ENCODE measurements around the gene ITPK1.
"Not testable (repeated sequence)": the region's sequence is repeated elsewhere in the genome, so short reads cannot be mapped to it uniquely, and the experiment has no call there.

The ITPK1 gene

DNA sequence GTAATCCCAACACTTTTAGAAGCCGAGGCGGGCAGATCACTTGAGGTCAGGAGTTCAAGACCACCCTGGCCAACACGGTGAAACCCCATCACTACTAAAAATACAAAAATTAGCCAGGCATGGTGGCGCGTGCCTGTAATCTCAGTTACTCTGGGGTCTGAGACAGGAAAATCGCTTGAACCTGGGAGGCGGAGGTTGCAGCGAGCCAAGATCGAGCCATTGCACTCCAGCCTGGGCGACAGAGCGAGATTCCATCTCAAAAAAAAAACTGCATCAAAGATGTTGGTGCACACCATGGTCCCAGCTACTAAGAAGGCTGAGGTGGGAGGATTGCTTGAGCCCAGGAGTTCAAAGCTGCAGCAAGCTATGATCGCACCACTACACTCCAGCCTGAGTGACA, 53.7 kb downstream of the ITPK1 start:
- not testable (repeated sequence) for DNase-seq (ENCODE audit: low read depth in 1 of 2, low spot score in 1 of 2)

DNA sequence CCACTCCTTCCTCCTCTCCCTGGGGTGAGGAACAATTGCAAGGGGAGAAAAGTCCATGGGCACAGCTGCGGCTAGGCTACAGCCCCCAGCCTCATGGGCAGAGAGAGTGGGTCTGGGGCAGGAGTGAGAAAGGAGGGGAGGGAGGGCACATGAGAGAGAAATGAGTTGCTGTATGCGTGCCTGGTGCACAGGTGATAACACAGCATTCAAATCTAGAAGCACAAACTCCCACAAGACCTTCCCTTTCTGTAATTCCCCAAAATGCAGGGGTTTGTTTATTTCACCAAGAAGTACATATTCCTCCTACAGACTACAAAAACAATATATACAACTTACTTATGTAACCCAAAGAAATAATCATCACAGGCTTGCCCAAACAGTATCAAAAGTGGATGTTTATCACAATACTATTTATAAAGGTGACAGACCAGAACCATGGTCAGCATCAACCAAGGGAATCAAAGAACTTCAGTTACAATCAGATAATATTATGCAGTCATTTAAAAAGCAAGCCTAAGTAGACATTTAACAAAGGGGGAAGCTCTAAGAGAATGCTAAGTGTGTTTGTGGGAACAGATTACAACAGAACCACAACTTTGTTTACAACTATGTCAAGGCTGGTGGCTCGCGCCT, 54.2 kb downstream of the ITPK1 start:
- DNase-seq (ENCODE audit: low read depth in 1 of 2, low spot score in 1 of 2), result no peak

DNA sequence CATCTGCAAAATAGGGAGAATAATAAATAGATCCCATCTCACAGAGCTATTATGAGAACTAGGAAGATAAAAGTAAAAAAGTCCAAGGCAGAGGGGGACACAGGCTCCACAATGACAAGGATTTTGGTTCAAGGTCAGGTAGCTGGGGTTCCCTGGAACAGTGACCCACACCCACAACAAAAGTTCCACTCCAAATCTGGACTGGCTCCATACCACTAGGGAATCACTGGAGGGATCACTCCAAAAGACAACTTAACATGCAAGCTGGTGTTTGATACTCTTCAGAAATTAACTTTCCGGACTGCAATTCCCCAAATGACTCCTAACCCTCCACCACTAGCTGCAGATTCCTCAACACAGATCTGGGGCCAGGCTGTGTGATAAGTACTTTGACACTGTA, 54.9 kb downstream of the ITPK1 start:
- DNase-seq (ENCODE audit: low read depth in 1 of 2, low spot score in 1 of 2), result no peak

DNA sequence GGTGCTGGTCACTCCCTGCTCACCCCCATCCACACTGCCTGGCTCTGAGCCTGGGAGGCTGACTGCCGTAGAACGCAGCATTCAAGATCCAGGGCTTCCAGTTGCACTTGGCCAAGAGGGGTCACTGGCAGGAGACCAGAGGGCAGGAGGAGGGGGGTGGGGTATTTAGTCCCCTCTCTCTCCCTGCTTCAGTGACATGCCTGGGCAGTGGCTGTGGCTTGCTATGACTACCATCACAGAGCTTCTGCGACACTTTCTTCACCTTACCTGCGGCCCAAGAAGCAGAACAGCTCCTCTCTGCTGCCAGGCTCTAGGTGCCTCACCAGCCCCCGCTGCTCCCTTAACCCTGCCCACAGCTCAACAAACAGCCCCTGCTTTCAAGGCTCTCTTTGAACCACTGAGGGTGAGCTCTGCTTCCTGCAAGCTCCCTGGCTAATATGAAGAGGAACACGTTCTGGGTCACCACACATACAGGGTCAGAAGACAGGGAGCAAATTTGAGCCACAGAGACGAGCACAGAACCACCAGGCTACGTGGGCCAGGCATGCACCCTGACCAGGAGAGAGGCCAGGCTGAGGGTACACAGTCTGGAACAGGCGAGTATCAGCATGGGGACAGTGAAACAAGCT, 55.7 kb downstream of the ITPK1 start:
- DNase-seq (ENCODE audit: low read depth in 1 of 2, low spot score in 1 of 2), result no peak

DNA sequence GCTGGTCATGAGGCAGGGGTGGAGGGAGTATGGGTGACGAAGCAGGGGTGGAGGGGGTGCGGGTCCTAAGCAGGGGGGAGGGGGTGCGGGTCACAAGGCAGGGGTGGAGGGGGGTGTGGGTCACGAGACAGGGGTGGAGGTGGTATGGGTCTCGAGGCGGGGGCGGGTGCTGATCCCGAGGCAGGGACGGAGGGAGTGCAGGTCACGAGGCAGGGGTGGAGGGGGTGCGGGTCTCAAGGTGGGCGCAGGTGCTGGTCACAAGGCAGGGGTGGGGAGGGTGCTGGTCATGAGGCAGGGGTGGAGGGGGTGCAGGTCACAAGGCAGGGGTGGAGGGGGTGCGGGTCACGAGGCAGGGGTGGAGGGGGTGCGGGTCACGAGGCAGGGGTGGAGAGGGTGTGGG, 56.5 kb downstream of the ITPK1 start:
- DNase-seq (ENCODE audit: low read depth in 1 of 2, low spot score in 1 of 2), result no peak

DNA sequence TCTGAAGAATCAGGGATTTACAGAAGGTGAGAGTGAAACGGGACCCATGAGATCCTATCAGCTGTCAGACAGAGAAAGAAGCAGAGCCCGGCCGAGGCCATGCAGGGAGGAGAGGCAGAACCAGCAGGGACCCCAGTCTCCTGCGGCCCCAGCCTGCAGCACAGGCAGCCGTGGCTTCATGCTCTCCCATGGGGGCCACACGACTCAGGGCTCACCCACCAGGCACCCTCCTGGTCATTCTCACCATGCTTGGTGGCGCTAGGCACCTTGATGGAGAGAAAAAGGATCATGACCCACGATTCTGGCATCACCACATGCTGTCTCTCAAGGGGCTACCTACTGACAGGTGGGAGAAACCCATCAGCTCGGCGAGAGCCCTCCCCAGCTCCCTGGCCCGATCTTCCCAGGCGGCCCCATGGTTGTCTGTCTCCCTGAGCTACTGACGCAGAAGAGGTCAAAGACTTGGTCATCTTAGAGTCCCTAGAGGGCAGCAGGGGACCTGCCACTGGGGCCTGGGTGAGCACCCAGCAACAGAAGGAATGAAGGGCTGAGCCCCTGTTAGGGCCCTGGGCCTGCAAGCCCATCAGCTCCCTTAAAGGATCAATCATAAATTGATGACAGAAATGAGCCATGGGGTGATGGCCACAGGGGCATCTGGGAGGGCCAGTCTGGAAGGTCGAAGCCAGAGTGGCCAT, 58.0 kb downstream of the ITPK1 start:
- DNase-seq (ENCODE audit: low read depth in 1 of 2, low spot score in 1 of 2), result no peak

DNA sequence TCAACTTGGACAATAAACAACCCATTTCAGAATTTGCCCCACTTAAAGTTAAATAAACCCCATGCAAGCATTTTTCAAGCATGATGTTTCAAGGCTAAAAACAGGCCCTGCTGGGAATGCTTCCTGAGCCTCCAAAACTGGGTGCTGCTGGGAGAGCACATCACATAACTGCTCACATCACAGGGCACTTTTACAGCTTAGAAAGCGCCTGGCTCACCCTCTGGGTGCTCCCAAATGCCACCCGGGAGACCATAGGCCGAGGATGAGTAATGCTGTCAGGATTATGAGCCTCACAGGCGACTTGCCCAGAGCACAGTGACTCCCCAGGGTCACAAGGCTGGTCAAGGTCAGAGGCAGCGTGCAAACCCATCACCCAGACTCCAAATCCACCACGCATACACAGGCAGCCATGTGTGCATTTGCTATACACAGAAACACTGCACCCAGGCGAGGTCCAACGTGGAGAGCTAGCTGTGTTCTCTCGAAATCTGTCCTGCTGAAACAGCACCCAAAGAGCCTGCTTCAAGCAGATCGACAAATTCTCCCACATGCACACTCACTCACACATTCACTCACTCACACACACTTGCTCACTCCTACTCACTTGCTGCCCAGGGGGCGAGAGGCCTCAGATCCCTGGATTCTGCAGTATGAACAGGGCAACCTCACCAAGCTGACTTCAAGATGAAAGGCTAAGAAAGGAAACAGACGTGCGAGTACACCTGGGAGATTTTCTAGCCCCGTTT, 58.7 kb downstream of the ITPK1 start:
- DNase-seq (ENCODE audit: low read depth in 1 of 2, low spot score in 1 of 2), result no peak

DNA sequence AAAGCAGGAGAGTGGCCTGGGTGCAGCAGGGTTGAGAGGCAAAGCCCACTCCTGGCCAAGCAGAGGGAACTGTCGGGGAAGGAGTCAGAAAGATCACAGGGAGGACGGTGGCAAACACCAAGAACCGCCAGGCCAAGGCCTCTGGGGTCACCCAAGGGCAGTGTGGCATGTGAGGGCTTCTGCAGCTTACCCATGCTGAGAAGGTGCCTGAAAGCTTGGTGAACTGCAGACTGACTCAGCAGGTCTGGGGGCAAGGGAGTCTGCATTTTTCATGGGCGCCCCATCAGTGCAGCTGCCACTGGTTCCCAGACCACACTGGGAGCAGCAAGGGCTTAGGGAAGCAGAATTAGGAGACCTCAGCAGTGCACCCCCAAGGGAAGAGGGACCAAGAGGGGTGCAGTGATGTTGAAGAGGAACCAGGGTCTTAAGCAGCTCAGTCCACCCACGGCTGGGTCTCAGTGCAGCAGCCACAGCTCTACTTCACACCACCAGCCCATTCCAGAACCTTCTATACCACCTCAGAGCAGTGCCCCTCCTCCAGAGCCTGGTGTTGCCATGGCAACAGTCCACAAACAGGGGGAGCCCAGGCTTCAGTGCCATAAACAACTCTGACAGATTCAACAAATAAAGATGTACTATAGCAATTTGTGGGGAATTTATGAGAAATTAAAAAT, 59.4 kb downstream of the ITPK1 start:
- DNase-seq (ENCODE audit: low read depth in 1 of 2, low spot score in 1 of 2), result no peak

DNA sequence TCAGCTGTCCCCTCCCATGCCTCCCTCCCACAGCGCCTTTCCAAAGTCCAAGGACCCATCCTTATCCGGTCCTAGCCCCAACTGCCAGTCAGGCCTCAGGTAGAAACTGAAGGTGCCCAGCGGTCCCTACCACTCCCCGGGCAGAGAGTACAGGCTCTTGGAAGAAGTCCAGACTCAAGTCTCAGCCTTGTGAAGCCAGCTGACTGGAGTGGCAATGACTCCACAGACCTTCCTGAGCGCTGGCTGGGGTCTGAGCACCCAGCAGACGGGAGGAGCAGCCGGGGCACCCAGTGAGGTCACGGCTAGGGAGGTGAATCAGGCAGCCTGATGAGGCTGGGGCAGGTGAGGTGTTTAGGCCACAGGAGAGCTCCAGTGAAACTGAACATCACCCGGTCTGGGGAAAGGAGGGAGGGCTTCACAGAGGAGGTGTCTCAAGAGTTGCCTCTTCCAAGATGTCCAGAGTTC, 60.0 kb downstream of the ITPK1 start:
- no peak for DNase-seq (ENCODE audit: low read depth in 1 of 2, low spot score in 1 of 2)

DNA sequence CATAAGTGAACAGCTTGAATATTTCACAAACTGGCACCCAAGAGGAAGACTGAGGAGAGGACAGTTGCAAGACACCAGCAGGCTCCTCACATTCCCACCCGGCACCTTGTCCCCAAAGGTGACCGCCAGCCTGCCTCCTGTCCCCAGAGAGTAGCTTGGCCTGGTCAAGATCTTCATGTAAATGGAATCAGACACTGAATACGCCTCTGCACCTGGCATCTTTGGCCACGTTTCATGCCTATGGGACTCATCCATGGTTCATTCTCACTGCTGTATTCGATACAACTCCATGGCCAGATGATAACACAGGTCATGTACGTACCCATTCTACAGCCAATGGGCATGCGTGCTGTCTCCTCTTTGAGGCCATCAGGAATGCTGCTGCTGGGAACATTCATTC, 60.8 kb downstream of the ITPK1 start:
- DNase-seq (ENCODE audit: low read depth in 1 of 2, low spot score in 1 of 2), result no peak

DNA sequence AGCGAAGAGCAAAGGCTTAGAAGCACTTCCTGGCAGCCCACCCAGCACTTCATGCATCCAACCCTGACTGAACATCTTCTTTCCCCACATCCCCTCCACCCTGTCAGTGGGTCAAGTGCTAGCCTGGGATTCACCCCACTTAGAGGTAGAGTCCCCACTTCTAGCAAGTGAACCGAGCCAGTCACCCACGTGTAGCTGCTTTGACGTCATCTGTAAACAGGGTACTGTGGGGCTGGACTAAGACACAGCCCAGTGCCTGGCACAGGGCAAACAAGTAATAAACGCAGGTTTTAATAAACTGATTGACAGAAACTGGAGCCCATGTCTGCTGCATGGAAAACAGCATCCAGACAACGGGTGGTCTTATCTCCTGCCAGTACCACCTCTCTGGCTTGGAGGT, 61.7 kb downstream of the ITPK1 start:
- DNase-seq (ENCODE audit: low read depth in 1 of 2, low spot score in 1 of 2), result no peak

DNA sequence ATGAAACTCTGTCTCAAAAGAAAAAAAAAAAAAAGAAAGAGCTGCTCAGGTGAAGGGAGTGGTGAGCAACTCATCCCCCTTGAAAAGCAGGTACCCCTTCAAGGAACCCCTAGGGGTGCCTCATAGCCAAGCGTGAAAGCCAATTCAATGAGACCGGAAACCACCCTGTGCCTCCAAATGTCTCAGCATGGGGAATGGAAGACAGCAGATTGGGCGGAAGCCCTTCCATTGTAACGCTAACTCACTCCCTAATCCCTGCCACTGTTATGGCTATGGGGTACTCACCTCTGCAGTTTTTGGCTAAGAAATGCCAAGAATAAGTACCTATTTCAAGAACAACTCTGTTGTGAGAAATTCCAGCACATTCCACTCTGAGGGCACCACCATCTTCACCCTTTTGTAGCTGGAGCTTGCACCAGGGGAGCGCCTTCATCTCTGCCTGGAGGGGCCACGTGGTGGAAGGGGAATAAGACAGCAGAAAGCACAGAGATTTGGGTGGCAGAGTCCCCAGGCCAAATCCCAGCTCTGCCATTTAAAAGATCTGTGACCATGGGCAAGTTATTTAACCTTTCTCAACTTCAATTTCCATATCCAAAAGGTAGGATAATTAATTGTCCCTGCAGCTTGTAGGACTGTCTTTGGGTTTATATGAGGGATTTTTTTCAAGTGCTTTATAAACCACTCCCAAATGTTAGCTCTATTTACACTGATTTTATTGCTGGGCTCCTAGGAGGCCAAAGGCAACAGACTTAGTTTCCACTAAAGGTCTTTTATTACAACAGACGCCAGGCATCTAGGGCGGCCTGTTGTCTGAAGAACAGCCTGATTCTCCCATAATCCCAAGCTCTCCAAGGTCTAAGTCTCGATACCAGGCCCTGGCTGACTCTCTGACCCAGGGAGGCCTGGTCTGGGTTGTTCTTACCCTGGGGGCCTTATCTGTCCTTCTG, 63.9 kb downstream of the ITPK1 start:
- DNase-seq (ENCODE audit: low read depth in 1 of 2, low spot score in 1 of 2), result no peak

DNA sequence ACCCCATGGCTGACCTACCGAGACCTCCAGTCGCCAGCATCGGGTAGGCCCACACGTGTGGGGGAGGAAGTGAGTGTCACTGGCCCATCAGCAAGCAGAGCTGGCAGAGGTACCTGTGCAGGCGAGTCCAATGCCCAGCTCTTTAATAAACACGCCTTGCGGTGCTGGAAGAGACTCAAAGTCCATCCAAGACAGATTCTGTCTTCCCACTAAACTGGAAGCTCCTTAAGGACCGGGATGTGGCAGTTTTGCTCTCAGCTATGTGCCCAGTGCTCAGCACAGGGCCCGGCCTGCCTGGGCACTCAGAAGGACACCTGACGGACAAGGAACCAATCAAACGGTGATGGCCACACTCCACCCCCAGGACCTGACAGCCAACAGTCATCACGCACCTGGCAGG, 65.0 kb downstream of the ITPK1 start:
- DNase-seq (ENCODE audit: low read depth in 1 of 2, low spot score in 1 of 2), result no peak

DNA sequence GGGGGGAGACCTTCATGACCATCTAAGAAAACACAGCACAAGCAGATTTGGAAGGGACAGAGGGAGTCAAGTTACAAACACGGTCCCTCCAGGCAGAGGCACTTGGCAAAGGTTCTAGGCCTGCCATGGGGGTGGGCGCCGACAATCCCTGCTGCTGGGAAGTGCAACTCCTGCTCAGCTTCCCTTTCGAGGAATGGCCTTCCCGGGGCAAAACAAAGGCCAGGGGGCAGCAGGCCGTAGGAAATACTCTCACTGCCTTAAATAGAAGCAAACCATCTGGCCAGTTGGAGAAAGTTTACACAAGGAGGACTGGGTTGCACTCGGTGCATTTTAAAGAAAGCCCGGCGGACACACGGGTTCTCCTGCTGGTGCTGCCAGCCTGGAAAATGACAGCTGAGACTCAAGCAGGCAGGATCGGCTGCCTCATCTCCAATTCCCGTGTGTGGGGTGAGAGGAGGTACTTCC, 65.8 kb downstream of the ITPK1 start:
- no peak for DNase-seq (ENCODE audit: low read depth in 1 of 2, low spot score in 1 of 2)

DNA sequence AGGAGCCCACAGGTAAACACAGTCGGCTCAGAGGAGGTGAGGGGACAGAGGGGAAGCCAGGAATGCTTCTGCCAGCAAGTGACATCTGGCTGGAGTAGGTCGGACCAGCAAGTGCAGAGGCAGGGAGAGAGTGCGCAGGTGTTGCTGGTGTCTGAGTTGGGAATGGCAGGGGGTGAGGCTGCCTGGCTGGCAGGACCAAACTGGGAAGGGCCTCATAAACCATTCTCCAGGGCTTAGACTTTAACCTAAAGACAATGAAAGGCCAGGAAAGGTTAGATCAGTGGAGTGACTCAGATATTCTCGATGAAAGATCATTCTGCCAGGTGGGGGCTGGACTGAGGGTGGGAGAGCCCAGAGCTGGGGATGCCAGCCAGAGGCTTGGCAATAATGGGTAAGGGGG, 66.4 kb downstream of the ITPK1 start:
- no peak for DNase-seq (ENCODE audit: low read depth in 1 of 2, low spot score in 1 of 2)

DNA sequence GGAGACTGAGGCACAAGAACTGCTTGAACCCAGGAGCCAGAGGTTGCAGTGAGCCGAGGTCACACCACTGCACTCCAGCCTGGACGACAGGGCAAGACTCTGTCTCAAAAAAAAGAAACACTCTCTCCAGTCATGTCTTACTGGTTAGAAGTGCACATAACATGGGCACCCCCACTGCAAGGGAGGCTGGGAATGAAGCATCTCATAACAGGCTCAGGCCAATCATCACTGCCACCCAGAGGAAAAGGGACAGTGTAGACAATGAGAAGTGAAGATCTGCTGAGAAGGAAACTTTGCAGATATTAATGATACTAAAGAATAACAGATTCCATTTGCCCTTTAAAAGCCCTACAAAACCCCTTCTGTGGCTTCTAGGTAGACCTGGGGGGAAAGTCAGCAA, 66.9 kb downstream of the ITPK1 start:
- no peak for DNase-seq (ENCODE audit: low read depth in 1 of 2, low spot score in 1 of 2)

DNA sequence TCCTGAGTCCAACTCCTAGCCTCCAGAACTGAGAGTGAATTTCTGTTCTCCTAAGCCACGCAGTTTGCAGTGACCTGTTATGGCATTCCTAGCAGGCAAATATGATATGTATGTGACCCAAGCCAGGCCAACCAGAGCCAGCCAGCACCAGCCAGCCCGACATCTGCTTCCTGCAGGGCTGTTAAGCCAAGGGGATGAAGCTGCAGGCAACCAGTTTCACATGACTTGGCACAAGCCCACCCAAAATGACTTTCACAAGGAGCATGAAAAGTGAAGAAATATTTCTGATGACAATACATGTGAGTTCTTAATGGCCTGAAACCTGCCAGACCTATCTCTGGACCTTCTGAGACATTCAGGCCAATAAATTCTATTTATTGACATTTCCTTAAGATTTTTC, 68.1 kb downstream of the ITPK1 start:
- no peak for DNase-seq (ENCODE audit: low read depth in 1 of 2, low spot score in 1 of 2)

DNA sequence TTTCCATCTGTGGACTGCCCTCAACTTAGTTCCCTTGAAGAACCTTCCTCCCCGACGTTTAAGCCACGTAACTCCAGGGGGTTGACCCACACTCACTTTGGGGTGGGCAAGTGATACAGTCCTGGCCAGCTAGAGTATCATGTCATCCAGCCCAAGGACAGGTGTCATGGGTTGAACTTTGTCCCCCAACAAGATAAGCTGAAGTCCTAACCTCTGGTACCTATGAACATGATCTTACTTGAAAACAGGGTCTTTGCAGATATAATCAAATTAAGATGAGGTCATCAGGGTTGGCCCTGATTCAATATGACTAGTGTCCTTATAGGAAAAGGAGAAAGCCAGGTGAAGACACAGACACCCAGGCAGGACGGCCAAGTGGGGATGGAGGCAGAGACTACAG, 68.6 kb downstream of the ITPK1 start:
- no peak for DNase-seq (ENCODE audit: low read depth in 1 of 2, low spot score in 1 of 2)

DNA sequence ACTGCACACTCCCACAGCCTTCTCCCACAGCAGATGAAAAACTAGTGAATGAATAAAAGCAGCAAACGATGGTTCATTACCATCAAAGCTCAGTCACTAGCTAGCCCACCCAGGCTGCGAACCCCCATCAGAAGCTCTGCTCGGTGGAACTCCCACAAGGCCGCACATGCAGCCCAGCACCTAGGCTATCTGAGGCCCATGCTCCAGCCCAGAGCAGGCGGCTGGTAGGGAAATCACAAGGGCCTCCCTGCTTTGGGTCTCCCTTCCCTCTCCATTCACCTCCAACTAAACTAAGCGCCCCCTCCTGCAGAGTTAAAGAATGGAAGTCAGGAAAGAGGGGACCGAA, 69.0 kb downstream of the ITPK1 start:
- DNase-seq (ENCODE audit: low read depth in 1 of 2, low spot score in 1 of 2), result no peak

DNA sequence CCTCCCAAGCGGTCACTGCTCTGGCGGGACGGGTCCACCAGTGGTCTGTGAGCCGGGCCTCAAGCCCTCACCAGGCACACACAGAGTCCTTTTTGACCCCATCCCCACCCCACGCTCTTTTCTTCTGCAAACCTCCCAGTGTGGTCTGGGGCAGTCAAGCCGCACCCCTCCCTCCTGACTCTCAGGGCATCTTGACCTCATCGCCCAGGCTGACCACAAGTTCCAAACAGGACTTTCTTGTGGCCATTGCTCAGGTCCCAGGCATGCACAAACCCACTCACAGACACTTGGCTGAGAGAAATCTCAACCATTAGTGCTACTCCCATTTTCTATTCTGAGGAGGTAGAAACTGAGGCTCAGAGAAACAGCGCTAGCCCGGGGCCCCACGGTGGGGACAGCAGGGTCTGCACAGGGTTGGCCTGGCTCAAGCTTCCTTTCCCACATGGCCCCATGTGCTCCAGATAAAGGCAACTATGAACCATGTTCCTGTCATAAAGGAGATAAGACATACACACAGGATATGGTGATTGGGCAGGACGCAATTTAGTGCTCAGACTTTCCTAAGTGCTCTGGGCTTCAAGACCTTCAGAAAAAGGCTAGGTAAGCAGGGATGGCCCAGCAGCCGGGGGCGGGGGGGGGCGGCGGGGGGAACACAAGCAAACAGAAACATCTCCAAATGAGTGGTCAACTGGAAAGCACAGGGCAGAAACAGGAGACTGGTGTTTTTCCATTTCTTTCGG, 69.6 kb downstream of the ITPK1 start:
- no peak for DNase-seq (ENCODE audit: low read depth in 1 of 2, low spot score in 1 of 2)

Measured in activated T-helper 1 cell treated with anti-CD3 and anti-CD28 coated beads, Interleukin-2, amount 50 U/mL, for 16 hours (primary cell).